ENCODE results near the gene CCDC9. TPM values are rescaled to one million over a fixed set of nuclear protein-coding genes. Genes with fewer than 3 reads are reported as not detected.

The CCDC9 gene
- total RNA-seq: 10.4 TPM

- ATAC-seq (peak; percentile 56), DNase-seq (ENCODE audit: low spot score) (peak; percentile 97)
Observed at GRCh38 chr19:47255879-47256692, at the start of gene CCDC9. Gene CCDC9 (plus strand): TSS chr19:47256525. CDS start chr19:47258401, 1,876 bp downstream.

GRCh38 chr19:47209319-47210179, 46.8 kb upstream of the CCDC9 start:
- ATAC-seq: no peak
- no peak for DNase-seq (ENCODE audit: low spot score)

DNA sequence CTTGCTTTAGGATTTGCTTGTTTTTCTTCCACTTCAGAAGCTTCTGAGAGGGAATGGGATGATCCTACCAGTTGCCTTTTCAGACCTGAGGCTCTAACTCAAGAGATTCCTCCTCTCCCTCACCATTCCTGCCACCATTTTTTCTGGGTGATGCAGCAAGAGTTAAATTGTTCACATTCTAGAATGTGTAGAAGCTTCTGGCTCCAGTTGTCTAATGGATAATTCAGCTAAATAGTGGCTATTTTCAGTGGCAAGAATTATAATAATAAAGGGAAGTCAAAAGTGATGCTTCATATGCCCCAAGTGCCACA, 46.2 kb upstream of the CCDC9 start:
- no peak for ATAC-seq

DNA sequence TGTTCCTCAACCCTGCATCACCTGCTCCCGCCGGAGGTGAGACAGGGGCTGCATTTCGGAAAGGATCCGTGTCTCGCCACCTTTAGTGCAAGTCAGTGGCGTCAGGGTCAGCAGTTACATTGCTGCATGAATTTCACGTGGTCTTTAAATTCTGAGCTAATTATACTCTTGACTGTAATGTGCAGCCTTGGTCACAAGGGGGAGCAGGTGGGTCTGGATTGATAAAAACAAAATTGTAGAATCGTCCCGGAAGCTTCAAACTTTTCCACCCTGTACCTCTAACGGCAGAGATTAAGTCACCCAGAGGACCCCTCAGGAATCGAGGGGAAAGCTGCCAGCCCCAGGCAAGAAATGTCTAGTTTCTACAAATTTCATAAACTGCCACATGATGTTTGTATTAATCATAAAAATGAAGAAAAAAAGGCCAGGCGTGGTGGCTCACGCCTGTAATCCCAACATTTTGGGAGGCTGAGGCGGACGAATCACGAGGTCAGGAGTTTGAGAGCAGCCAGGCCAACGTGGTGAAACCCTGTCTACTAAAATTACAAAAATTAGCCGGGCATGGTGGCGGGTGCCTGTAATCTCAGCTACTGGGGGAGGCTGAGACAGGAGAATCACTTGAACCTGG, 45.5 kb upstream of the CCDC9 start:
- peak; percentile 64 for DNase-seq (ENCODE audit: low spot score)
- peak; percentile 96 for ATAC-seq

More for the DNA sequence above, 46.2 kb upstream of the CCDC9 start:
- DNase-seq (ENCODE audit: low spot score): no peak

DNA sequence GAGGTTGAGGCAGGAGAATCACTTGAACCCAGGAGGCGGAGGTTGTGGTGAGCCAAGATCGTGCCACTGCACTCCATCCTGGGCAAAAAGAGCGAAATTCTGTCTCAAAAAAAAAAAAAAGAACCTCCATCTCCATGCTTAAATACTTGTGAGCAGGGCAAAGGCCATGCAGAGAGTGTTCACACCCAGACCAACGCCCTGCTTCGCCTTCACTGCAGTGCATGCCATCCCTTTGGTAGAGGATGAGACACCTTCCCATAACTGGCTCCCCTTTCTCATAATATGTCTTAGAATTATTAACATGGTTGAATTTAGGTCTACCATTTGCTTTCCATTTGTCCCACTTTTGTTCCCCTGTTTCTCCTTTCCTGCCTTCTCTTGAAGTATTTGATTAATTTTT, 40.7 kb upstream of the CCDC9 start:
- ATAC-seq: no peak
- DNase-seq (ENCODE audit: low spot score): no peak

- DNase-seq (ENCODE audit: low spot score): no peak
Observed at GRCh38 chr19:47221080-47221841, 35.1 kb upstream of the CCDC9 start.

GRCh38 chr19:47221890-47222289, 34.4 kb upstream of the CCDC9 start:
- DNase-seq (ENCODE audit: low spot score) (no peak), ATAC-seq (no peak)

More at GRCh38 chr19:47221080-47221841, 35.1 kb upstream of the CCDC9 start:
- ATAC-seq: no peak

GRCh38 chr19:47225746-47226425, 30.4 kb upstream of the CCDC9 start:
- peak; percentile 93 for DNase-seq (ENCODE audit: low spot score)
- peak; percentile 77 for ATAC-seq

- DNase-seq (ENCODE audit: low spot score): peak; percentile 90
- ATAC-seq: peak; percentile 67
Observed at GRCh38 chr19:47226426-47227351, 29.6 kb upstream of the CCDC9 start.

DNA sequence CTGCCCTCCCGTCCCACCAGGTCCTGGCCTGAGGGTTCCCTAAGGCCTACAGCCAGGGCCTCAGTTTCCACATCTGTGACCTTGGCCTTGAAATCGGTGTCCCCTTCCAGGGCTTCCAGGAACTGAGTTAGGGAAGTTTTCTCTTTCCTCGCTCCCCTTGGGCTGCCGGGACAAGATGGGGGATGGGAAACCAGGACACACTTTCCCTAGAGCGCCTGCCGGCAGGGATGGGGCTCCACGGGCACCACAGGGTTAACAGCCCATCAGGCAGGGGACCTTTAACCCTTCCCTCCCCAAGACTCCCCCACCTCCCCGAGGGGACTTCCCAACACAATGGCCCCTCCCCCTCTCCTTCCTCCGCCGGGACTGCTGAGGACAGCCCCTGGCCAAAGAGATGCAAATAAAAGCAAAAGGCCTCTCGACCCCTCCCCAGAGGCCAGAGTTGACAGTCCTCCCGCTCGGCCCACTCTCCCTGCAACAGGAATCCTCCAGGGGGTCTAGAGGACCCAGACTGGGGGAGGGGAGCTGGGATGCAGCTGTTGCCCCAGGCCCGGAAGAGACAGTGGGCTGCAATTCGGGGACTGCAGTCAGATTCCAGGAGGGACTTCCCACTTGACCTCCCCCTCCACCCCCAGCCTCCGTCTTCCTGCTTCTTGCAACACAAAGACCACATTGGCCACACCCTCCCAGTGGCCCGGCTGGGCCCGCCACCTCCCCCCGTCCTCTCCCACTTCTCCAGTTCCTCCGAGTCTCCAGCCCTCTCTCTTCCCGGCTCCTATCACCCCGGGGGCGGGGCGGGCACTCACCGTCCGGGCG, 28.8 kb upstream of the CCDC9 start:
- ATAC-seq: peak; percentile 3

GRCh38 chr19:47228168-47228936, 28.0 kb upstream of the CCDC9 start:
- DNase-seq (ENCODE audit: low spot score) (no peak), ATAC-seq (no peak)

More for the DNA sequence above, 28.8 kb upstream of the CCDC9 start:
- peak; percentile 78 for DNase-seq (ENCODE audit: low spot score)

DNA sequence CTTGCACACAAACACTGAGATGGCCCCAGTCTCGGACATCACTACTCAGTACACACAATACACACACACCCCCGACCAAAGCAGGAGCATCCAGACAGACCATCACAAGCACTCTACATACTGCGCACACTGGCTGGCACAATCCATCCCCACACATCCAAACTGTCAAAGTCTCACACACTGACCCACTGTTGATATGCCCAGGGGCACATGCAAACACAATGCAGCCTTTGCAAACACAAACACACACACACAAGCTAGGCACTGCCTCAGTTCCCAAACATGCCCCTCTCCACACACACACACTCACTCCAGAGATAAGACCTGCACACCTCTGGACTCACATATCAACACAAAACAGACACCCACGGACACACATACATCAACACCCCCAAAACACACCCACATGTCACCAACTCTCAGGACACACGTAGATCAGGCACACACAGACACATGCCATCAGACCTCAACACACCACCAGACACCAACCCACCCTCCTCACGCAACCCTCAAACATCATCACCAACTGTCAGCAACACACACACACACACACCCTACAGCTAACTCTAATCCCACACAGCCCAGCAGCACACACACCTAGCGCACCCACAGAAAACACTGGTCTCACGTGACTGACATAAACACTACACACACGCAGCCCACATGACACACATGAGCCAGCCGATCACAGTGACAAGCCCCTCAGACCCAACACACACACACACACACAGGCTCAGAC, 27.2 kb upstream of the CCDC9 start:
- ATAC-seq: no peak
- no peak for DNase-seq (ENCODE audit: low spot score)

GRCh38 chr19:47229676-47230053, 26.7 kb upstream of the CCDC9 start:
- DNase-seq (ENCODE audit: low spot score) (no peak), ATAC-seq (no peak)

GRCh38 chr19:47230054-47230920, 26.0 kb upstream of the CCDC9 start:
- DNase-seq (ENCODE audit: low spot score) (peak; percentile 76), ATAC-seq (peak; percentile 13)

DNA sequence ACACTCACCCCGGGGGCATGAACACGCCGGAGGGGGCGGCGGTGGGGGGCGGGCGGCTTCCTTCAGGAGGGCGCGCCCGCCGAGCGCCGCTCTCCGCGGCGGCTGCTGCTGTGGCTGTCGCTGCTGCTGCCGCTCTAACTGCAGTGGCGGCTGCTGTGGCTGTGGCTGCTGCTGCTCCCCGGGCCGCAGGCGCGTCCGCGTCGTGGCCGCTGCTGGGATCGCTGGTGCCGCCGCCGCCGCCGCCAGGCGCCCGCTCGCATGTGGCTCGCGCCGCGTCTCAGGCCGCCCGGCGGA, 25.5 kb upstream of the CCDC9 start, which contains the start of gene BBC3:
Gene BBC3 (minus strand): TSS at position 279 of the 294 bp plus-strand sequence. CDS start 2,768 bp downstream, outside the sequence.
- DNase-seq (ENCODE audit: low spot score): no peak

More for the DNA sequence above, 25.5 kb upstream of the CCDC9 start, which contains the start of gene BBC3:
- ATAC-seq: no peak
